G401 (cell line): Measurements from ENCODE around the gene TNFRSF6B. TPM values are rescaled to one million over a fixed set of nuclear protein-coding genes. Genes with fewer than 3 reads are reported as not detected.
A peak's percentile ranks its signal among the peaks of the same experiment; 100 is the strongest.

Experiments used
- DNase-seq: peaks from one replicate; pipeline ENCODE4 v3.0.0-alpha.2; 2015; ENCODE audit warnings: low spot score
- in situ Hi-C: cut with HindIII; loops from 2 replicates; pipeline ENCODE4 v1.10.0; 2016; ENCODE audit warnings: low sequenced_read_pairs, mixed read lengths
- total RNA-seq: library from RNA; depleted of rRNA; stranded (reverse); fragments of >200 nt; shearing (Covaris generic); gene quantifications from 2 replicates; pipeline ENCODE4 v1.2.3, GENCODE V29; 2014

TNFRSF6B gene
- total RNA-seq, 1 experiment from 2014 or later, result not detected

DNA sequence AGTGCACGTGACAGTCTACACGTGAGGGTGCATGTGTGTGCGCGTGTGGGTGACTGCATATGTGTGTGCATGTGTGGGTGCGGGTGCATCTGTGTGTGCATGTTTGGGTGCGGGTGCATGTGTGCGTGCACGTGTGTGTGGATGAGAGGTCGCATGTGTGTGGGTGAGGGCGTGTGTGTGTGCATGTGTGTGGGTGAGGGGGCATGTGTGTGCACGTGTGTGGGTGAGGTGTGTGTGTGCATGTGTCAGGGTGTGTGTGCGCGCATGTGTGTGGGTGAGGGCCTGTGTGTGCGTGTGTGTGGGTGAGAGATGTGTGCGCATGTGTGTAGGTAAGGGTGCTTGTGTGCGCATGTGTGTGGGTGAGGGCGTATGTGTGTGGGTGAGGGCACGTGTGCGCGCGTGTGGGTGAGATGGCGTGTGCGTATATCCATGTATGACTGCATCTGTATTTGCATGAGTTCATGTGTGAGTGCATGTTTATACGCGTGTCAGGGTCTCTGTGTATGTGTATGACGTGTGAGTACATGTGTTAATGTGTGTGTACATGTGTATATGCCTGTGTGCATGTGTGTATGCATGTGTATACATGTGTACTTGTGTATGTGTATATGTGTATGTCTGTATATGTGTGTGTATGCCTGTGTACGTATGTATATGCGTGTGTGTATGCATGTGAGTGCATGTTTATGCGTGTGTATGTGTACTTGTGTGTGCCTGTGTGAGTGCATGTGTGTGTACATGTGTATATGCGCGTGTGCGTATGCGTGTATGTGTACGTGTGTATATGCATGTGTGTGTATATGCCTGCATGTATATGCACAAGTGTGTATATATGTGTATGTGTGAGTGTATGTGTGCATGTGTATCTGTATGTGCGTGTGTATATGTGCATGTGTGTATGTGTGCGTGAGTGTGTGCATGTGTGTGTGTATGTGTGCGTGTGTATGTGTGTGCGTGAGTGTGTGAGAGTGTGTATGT, 36.0 kb downstream of the TNFRSF6B start:
- in situ Hi-C loops, result no loop called here

DNA sequence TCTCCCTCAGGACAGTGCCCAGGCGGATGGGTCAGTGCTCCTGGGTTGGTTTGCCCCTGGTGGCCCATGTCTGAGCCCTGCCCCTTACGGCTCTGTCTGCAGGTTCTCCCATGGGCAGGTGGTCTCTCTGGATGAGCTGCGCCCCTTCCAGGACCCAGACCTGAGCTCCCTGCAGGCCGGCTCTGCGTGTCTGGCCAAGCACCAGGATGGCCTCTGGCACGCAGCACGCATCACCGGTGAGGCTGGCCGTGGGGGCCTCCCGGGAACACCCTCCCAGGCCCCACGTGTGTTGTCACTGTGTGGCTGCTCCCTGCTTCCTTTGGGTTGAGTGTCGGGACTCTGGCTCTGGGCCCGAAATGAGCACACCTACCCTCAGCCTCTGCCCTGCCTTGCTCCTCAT, 36.7 kb downstream of the TNFRSF6B start:
- DNase-seq, result no peak
- in situ Hi-C loops, result no loop called here

More for the DNA sequence above, 36.0 kb downstream of the TNFRSF6B start:
- no peak for DNase-seq

DNA sequence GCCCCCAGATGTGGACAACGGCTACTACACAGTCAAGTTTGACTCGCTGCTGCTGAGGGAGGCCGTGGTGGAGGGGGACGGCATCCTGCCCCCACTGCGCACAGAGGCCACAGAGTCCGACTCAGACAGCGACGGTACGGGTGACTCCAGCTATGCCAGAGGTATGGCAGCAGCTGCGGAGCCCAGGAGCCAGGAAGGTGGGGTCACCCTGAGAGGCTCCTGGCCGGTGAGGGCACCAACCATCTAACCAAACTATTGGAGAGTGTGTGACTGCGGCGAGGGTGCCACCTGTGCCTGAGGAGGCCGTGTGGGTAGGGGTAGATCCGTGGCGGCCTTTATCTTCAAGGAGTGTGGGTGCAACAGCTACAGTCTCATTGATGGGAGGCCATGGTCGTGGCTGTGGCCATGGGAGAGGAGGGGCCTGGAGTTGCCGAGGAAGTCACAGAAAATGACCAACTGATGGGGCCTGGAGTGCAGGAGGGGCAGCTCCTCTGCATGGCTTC, 37.2 kb downstream of the TNFRSF6B start:
- in situ Hi-C loops, result no loop called here
- DNase-seq, result no peak

DNA sequence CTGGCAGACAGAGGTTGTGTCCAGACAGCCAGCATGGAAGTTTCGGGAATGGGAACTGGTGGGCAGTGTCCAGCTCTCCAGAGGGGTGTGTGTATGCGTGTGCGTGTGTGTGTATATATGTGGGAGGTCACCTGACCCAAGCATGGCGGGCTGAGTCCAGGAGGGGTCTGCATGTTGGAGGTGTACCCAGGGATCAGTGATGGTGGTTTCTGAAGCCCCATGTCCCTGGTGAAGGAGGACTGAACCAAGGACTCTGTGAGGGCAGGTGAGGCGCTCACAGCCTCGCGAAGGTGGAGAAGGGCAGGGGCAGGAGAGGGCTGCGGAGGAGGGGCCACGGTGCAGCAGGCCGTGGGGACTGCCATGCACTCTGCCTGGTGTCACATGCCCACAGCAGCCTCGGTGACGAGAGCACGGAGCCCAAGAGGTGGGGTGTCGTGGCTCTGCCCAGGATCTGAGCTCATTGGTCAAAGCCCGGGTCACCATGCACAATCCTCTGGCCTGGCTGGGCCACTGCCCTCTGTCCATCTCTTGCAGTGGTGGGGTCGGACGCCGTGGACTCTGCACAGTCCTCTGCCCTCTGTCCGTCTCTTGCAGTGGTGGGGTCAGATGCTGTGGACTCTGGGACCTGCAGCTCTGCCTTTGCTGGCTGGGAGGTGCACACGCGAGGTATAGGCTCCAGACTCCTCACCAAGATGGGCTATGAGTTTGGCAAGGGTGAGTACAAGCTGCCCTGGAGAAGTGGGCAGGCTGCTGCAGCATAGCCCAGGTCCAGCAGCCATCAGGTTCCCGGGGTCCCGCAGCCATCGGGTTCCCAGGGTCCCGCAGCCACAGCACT, 37.9 kb downstream of the TNFRSF6B start:
- in situ Hi-C loops, result no loop called here
- DNase-seq, result no peak

DNA sequence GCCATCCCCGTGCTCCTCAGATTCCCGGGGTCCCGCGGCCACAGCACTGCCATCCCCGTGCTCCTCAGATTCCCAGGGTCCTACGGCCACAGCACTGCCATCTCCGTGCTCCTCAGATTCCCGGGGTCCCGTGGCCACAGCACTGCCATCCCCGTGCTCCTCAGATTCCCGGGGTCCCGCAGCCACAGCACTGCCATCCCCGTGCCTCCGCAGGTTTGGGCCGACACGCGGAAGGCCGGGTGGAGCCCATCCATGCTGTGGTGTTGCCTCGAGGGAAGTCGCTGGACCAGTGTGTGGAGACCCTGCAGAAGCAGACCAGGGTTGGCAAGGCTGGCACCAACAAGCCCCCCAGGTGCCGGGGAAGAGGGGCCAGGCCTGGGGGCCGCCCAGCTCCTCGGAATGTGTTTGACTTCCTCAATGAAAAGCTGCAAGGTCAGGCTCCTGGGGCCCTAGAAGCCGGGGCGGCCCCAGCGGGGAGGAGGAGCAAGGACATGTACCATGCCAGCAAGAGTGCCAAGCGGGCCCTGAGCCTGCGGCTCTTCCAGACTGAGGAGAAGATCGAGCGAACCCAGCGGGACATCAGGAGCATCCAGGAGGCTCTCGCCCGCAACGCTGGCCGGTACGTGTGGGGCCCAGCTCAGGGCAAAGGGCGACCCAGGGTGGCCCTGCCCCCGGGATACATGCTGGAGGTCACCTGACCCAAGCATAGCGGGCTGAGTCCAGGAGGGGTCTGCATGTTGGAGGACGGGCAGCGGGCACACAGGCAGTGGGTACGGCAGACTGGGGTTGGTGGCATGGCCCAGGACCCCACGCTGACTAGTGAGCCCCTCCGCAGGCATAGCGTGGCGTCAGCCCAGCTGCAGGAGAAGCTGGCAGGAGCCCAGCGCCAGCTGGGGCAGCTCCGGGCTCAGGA, 38.8 kb downstream of the TNFRSF6B start:
- in situ Hi-C loops, result no loop called here
- DNase-seq, result no peak

DNA sequence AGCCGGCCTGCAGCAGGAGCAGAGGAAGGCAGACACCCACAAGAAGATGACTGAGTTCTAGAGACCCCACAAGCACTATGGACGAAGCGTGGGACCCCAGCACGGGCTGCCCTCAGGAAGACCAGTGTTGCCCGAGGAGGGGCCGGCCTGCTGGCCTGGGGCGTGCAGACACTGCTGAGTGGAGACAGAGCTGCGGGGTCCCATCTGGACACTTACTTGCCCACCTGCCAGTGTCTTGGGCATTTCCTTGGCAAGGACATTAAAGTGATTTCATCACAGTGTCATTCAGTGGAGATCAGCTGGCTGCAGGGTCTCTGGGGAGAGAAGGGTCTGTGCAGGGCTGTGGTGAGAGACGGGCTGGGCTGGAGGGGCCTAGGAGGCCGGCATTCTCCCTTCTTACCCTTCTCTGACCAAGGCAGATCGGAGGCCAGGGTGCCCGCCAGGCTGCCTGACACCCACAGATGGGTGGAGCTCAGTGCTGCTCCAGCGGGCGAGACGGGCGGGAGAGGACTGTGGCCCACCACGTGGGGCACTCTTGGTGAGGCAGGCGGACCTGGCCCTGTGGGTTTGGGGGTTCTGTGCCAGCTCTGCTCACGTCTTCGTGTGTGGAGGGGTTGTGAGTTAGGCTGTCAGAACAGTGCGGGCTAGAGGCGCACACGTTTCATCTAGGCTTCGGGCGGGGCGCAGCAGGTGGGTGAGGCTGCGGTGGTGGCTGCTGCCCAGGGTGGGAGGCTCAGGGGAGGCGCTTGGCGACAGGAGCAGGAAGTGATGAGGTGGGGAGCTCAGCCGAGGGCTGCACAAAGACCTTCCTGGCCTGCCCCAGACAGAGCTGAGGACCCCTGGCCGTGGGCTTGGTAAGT, 39.6 kb downstream of the TNFRSF6B start, which contains the start of gene LIME1:
LIME1 (plus strand) TSS at position 806 of the 860 bp plus-strand sequence. CDS start 886 bp downstream, outside the sequence.
- no peak for DNase-seq
- in situ Hi-C loops, result no loop called here

DNA sequence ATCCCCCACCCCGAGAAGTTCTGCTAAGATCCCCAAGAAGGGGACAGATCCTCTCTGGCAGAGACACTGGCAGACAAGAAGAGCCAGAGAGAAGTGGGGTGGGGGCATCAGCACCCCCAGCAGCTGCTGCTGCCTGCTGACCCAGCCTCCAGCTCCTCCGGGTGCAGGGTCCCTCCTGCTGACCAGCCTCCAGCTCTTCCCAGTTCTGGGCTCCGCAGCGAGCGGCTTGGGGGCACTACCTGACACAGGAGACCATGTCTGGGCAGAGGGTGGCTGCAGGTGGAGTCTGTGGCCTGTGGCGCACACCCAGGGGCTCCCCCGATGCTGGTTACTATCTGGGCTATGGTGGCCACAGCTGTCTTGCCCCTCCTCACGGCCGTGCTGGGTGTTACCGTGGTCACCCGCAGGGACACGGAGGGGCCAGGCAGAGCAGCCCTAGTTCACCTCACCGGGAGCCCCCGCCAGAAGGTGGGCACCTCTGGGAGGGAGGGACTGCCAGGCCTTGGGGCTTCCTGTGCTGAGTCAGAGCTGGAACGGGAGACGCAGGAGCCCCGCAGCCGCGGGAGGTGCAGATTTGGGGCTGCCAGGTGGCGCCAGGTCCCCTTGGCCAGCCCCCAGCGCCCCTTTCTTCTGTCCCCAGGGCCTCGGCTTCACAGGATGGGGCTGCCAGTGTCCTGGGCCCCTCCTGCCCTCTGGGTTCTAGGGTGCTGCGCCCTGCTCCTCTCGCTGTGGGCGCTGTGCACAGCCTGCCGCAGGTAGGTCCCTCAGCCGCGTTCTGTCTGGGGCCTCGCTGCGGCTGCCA, 40.6 kb downstream of the TNFRSF6B start:
- no peak for DNase-seq
- in situ Hi-C loops, result no loop called here

DNA sequence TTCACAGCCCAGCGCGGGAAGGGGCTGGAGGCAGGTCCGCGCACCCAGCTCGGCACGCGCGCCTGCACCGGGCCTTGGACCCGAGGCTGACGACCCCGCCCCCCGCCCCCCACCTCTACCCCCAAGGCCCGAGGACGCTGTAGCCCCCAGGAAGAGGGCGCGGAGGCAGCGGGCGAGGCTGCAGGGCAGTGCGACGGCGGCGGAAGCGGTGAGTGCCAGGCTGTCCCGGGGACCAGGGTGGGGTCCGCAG, 41.2 kb downstream of the TNFRSF6B start:
- in situ Hi-C loops, result no loop called here
- no peak for DNase-seq

DNA sequence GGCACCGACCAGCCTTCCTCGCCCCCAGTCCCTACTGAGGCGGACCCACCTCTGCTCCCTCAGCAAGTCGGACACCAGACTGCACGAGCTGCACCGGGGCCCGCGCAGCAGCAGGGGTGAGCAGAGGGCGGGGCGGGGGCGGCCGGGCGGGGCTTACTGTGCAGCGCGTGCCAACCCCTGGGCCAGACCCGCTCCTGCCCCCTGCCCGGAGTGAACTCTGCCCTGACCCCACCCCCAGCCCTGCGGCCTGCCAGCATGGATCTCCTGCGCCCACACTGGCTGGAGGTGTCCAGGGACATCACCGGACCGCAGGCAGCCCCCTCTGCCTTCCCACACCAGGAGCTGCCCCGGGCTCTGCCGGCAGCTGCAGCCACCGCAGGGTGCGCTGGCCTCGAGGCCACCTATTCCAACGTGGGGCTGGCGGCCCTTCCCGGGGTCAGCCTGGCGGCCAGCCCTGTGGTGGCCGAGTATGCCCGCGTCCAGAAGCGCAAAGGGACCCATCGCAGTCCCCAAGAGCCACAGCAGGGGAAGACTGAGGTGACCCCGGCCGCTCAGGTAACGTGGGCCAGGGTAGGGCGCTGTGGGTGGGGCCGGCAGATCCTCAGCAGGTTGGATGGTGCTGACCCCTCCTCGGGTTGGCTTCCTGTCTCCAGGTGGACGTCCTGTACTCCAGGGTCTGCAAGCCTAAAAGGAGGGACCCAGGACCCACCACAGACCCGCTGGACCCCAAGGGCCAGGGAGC, 41.7 kb downstream of the TNFRSF6B start:
- in situ Hi-C loops, result no loop called here

DNA sequence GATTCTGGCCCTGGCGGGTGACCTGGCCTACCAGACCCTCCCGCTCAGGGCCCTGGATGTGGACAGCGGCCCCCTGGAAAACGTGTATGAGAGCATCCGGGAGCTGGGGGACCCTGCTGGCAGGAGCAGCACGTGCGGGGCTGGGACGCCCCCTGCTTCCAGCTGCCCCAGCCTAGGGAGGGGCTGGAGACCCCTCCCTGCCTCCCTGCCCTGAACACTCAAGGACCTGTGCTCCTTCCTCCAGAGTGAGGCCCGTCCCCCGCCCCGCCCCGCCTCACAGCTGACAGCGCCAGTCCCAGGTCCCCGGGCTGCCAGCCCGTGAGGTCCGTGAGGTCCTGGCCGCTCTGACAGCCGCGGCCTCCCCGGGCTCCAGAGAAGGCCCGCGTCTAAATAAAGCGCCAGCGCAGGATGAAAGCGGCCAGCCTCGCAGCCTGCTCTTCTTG, 42.3 kb downstream of the TNFRSF6B start:
- DNase-seq, result peak; percentile 68
- in situ Hi-C loops, result no loop called here

More for the DNA sequence above, 41.7 kb downstream of the TNFRSF6B start:
- no peak for DNase-seq

DNA sequence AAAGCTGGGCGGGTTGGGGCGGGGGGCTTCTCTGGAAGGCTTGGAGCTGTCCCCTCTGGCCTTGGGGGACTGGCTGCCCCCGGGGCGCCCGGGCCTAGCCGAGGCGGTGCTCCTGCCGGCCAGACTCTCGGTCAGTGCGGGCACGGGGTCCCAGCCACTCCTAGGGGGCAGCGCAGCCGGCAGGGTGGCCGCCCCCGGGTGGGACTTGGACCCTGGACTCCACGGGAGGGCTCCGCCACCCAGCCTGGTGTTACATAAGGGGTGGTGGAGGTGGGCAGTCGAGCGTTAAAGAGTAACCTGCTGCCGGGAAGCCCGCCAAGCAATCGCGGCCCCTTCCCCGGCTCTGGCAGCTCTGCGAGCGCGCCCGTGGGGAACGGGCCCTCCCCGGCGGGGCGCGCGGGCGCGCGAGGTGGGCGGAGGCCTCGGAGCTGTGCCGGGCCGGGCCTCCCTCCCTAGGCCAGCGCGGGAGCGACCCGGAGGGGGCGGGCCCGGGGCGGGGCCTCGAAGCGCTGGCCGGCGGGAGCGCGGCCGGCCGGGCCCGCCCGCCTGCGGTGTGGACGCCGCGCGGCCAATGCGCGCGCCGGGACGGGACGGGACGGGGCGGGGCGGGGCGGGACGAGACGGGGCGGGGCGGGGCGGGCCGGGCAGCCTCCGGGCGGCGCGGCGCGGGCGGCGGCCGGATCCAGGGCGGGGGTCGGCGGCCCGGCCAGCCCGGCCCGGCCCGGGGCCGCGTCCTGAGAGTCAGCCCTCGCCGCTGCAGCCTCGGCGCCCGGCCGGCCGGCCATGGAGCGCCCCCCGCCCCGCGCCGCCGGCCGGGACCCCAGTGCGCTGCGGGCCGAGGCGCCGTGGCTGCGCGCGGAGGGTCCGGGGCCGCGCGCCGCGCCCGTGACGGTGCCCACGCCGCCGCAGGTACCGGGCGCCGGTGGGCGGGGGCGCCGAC, 42.9 kb downstream of the TNFRSF6B start, which contains the start of gene SLC2A4RG:
SLC2A4RG (plus strand) TSS at position 647 of the 940 bp plus-strand sequence; CDS start at position 784, 137 bp downstream.
- in situ Hi-C loops, result no loop called here
- peak; percentile 81 for DNase-seq

DNA sequence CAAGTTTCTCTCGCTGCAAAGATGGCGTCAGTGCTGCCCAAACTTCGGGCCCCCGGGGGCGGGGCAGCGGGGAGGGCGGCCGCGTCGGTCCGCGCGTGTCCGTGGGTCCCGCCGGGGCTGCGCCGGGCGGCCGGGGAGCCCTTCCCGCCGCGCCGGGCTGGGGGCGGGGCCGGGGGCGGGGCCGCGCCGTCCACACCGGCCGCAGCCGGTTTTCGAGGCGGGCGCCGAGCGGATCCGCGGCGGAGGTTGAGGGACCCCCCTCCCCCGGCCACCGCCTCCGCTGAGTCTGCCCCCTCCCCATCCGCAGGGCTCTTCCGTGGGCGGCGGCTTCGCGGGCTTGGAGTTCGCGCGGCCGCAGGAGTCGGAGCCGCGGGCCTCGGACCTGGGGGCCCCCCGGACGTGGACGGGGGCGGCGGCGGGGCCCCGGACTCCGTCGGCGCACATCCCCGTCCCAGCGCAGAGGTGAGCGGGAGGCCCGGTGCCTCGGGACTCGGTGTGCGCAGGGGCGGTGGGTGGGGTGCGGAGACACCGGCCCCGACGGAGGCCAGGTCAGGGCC, 43.7 kb downstream of the TNFRSF6B start:
- DNase-seq, result no peak

DNA sequence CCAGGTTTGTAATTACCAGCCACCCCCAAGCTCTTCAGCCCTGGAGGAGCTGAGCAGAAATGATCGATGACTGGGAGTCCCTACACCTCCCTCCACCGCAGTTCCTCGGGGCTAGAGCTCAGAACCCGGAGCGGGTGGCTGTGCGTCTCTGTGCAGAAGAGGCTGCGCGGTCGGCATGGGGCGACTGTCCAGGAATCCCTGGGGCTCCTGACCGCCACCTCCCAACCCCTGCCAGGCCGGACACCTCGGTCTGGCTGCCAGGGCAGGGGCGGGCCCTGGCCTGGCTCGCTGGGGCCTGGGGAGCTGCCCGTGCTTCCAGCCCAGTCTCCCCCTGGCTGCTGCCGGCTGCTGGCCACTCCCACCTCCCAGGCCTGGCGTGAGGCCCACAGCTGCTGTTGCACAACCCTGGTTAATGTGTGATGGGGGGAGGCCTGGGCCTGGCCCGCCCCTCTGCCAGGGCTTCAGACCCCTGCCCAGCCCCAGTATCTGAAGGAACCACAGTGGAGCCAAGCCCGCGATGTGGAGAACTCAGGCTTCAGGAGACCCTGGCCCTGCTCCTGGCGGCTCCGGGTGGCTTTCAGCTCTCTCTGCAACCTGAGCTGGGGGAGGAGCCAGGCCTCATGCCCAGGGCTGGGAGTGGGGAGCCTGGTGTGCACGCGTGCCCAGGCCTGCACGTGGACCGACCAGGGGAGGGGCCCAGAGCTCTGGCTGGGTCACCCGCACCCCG, 44.3 kb downstream of the TNFRSF6B start:
- in situ Hi-C loops, result no loop called here
- DNase-seq, result peak; percentile 66

More for the DNA sequence above, 43.7 kb downstream of the TNFRSF6B start:
- in situ Hi-C loops, result no loop called here

DNA sequence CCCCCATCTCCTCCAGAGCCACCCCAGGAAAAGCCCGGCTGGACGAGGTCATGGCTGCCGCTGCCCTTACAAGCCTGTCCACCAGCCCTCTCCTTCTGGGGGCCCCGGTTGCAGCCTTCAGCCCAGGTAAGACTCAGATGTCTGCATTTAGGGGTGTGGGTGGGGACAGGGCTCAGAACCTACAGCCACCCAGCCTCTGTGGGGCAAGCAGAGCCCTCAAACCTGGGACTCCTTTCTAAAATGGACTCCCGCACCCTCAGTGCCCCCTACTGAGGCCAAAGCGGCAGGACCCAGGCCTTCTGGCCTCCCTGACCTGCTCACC, 44.9 kb downstream of the TNFRSF6B start:
- in situ Hi-C loops, result no loop called here
- no peak for DNase-seq
